Measurements from ENCODE around the gene SPART.

- no peak for TF ChIP-seq CTCF (IDR thresholded peaks at IDR 0.05)
- TF ChIP-seq EP300 (IDR thresholded peaks at IDR 0.05), result no peak
These were observed 8.8 kb upstream of the SPART start for GRCh38 chr13:36354842-36355623.

Measured in ovary (tissue), 3 donors.